ENCODE measurements around the gene CRTAP.

Gene CRTAP

DNA sequence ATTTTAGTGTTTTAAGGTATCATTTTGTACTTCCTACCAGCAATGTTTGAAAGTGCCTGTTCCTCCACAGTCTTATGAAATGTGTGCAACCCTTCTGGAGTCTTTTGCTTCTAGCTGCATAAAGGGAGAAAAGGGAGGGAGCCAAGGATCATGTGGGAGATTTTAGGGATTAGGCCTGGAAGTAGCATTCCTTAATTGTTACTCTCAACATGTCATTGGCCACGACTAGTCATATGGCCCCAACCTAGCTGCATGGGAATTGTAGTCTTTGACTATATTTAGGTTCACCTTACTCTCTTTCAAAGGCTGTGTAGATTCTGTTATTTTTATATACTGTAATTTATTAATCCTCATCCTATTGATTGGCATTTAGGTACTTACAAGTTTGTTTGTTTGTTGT is 14.9 kb downstream of the CRTAP start:
- Histone ChIP-seq H3K79me1 (replicated peaks; ENCODE audit: low read length, poor library complexity, severe bottlenecking) (peaks cover 12% of the 10 kb centered on the region), H3K14ac (ENCODE audit: low read length in 2 of 2) (no peak overlapping the region), H3K36me3 (ENCODE audit: control insufficient read depth in 1 of 2, insufficient read depth in 2 of 2, low read depth in 1 of 2, low read length in 2 of 2) (peaks cover 28 to 82% of the 10 kb centered on the region in 2 experiments), H3K4me3 (ENCODE audit: insufficient read depth in 1 of 2, low read depth in 1 of 2, low read length in 2 of 2) (no peak overlapping the region), H3K4me2 (ENCODE audit: low read length, poor library complexity, severe bottlenecking) (no peak overlapping the region), H2BK12ac (ENCODE audit: low read length in 2 of 2) (no peak overlapping the region), H3K18ac (ENCODE audit: low read depth in 1 of 2, low read length in 2 of 2) (no peak overlapping the region), H3K4ac (ENCODE audit: low read depth in 1 of 2, low read length in 2 of 2) (no peak overlapping the region), H4K91ac (ENCODE audit: low read length) (no peak overlapping the region), H2BK15ac (ENCODE audit: low read depth, poor library complexity, severe bottlenecking) (no peak overlapping the region), H3K4me1 (ENCODE audit: control insufficient read depth, insufficient read depth, low read depth, low read length) (peaks cover 4% of the 10 kb centered on the region), H2AK5ac (ENCODE audit: low read length, severe bottlenecking) (no peak overlapping the region), H4K8ac (ENCODE audit: low read length) (no peak overlapping the region), H2BK5ac (ENCODE audit: low read depth, low read length, poor library complexity, severe bottlenecking) (no peak overlapping the region), H3K9ac (ENCODE audit: low read length) (peak overlapping the region; percentile 4), H3K23ac (ENCODE audit: low read length in 2 of 2) (no peak overlapping the region), H3K9me3 (ENCODE audit: control insufficient read depth, low read length) (no peaks in the 10 kb centered on the region), H3K27me3 (ENCODE audit: control insufficient read depth in 1 of 2, insufficient read depth in 1 of 2, low read length in 2 of 2) (no peaks in the 10 kb centered on the region), H3K27ac (ENCODE audit: low read length, poor library complexity, severe bottlenecking) (no peak overlapping the region), H2AFZ (ENCODE audit: low read depth, low read length) (no peak overlapping the region), H2BK120ac (ENCODE audit: low read depth, low read length) (no peak overlapping the region)
- no CpG with 5 or more reads among the region's 1 CpG for WGBS
- DNase-seq, result no peak

DNA sequence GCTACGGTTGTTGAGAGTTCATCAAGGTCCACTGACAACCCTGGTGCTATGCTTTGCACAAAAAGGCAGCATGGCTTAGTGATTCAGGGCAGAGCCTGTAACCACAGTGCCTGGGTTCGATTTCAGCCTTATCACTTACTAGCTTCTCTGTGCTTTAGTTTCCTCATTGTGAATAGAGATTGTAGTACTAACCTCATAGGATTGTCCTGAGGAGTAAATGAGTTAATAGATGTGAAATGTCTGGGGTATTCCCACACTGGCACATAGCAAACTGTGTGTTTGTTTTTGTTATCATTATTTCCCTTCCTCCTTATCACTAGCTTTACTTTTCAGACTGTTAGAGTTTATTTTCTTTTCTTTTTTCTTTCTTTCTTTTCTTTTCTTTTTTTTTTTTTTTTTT is 16.3 kb downstream of the CRTAP start:
- H2BK5ac ChIP-seq (ENCODE audit: low read depth, low read length, poor library complexity, severe bottlenecking), result no peak overlapping the region
- H4K8ac ChIP-seq (ENCODE audit: low read length), result no peak overlapping the region
- H3K9ac ChIP-seq (ENCODE audit: low read length), result peak overlapping the region; percentile 5
- peaks cover 13% of the 10 kb centered on the region for H3K79me1 ChIP-seq (replicated peaks; ENCODE audit: low read length, poor library complexity, severe bottlenecking)
- no peak overlapping the region for H2AFZ ChIP-seq (ENCODE audit: low read depth, low read length)
- no peak overlapping the region for H3K18ac ChIP-seq (ENCODE audit: low read depth in 1 of 2, low read length in 2 of 2)
- H3K23ac ChIP-seq (ENCODE audit: low read length in 2 of 2), result no peak overlapping the region
- H3K14ac ChIP-seq (ENCODE audit: low read length in 2 of 2), result no peak overlapping the region
- no peaks in the 10 kb centered on the region for H3K27me3 ChIP-seq (ENCODE audit: control insufficient read depth in 1 of 2, insufficient read depth in 1 of 2, low read length in 2 of 2)
- no peaks in the 10 kb centered on the region for H3K9me3 ChIP-seq (ENCODE audit: control insufficient read depth, low read length)
- H3K27ac ChIP-seq (ENCODE audit: low read length, poor library complexity, severe bottlenecking), result no peak overlapping the region
- H2AK5ac ChIP-seq (ENCODE audit: low read length, severe bottlenecking), result no peak overlapping the region
- peaks cover 25 to 82% of the 10 kb centered on the region in 2 experiments for H3K36me3 ChIP-seq (ENCODE audit: control insufficient read depth in 1 of 2, insufficient read depth in 2 of 2, low read depth in 1 of 2, low read length in 2 of 2)
- WGBS, result 86% methylated on average over 1 of the region's 2 CpGs
- H3K4ac ChIP-seq (ENCODE audit: low read depth in 1 of 2, low read length in 2 of 2), result no peak overlapping the region
- no peak for DNase-seq
- no peak overlapping the region for H2BK12ac ChIP-seq (ENCODE audit: low read length in 2 of 2)
- H3K4me3 ChIP-seq (ENCODE audit: insufficient read depth in 1 of 2, low read depth in 1 of 2, low read length in 2 of 2), result no peak overlapping the region
- no peak overlapping the region for H3K4me2 ChIP-seq (ENCODE audit: low read length, poor library complexity, severe bottlenecking)
- no peak overlapping the region for H4K91ac ChIP-seq (ENCODE audit: low read length)
- H2BK120ac ChIP-seq (ENCODE audit: low read depth, low read length), result no peak overlapping the region
- H2BK15ac ChIP-seq (ENCODE audit: low read depth, poor library complexity, severe bottlenecking), result no peak overlapping the region
- peaks cover 4% of the 10 kb centered on the region for H3K4me1 ChIP-seq (ENCODE audit: control insufficient read depth, insufficient read depth, low read depth, low read length)

DNA sequence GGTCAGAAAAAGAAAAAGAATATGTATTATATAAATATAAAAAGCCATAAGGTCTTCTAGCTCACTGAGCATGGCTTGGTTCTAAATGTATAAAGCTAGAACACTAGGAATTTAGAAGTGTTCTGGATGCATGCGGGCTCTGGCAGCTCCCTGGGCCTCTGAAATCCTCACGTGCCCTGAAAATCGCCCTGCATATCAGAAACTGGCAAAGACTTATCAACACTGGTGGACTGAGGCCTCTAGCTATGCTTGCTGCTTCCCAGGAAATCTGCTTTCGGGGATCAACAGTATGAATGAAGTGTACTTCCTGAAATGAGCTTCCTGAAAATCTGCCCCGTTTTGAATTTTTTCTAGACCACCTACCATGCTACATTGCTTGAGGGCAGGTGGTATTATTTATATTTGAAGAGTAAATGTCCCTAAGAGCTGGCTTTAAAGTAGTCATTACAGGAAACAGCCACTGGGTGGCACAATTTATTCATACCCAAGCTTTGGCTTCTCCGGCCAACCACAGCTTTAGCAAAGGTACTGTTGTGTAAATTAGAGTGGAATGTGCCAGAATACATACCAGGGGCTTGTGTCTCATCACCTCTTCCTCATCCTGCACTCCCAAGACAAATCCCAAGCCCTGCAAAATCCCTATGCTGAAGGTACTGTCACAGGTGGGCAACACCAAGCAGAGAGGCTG is 17.7 kb downstream of the CRTAP start:
- DNase-seq, result peak; percentile 67
- H3K18ac ChIP-seq (ENCODE audit: low read depth in 1 of 2, low read length in 2 of 2), result no peak overlapping the region
- H2BK120ac ChIP-seq (ENCODE audit: low read depth, low read length), result no peak overlapping the region
- no peaks in the 10 kb centered on the region for H3K27me3 ChIP-seq (ENCODE audit: control insufficient read depth in 1 of 2, insufficient read depth in 1 of 2, low read length in 2 of 2)
- WGBS, result 85% methylated on average over 4 of the region's 6 CpGs
- no peak overlapping the region for H4K91ac ChIP-seq (ENCODE audit: low read length)
- H3K14ac ChIP-seq (ENCODE audit: low read length in 2 of 2), result no peak overlapping the region
- no peak overlapping the region for H2AK5ac ChIP-seq (ENCODE audit: low read length, severe bottlenecking)
- no peak overlapping the region for H3K4ac ChIP-seq (ENCODE audit: low read depth in 1 of 2, low read length in 2 of 2)
- no peak overlapping the region for H2BK12ac ChIP-seq (ENCODE audit: low read length in 2 of 2)
- H3K79me1 ChIP-seq (replicated peaks; ENCODE audit: low read length, poor library complexity, severe bottlenecking), result peaks cover 14% of the 10 kb centered on the region
- no peak overlapping the region for H3K9ac ChIP-seq (ENCODE audit: low read length)
- no peak overlapping the region for H2BK5ac ChIP-seq (ENCODE audit: low read depth, low read length, poor library complexity, severe bottlenecking)
- H3K4me3 ChIP-seq (ENCODE audit: insufficient read depth in 1 of 2, low read depth in 1 of 2, low read length in 2 of 2), result no peak overlapping the region
- H3K4me1 ChIP-seq (ENCODE audit: control insufficient read depth, insufficient read depth, low read depth, low read length), result peaks cover 4% of the 10 kb centered on the region
- H3K4me2 ChIP-seq (ENCODE audit: low read length, poor library complexity, severe bottlenecking), result no peak overlapping the region
- no peak overlapping the region for H3K23ac ChIP-seq (ENCODE audit: low read length in 2 of 2)
- peaks cover 29 to 81% of the 10 kb centered on the region in 2 experiments for H3K36me3 ChIP-seq (ENCODE audit: control insufficient read depth in 1 of 2, insufficient read depth in 2 of 2, low read depth in 1 of 2, low read length in 2 of 2)
- H4K8ac ChIP-seq (ENCODE audit: low read length), result no peak overlapping the region
- H2AFZ ChIP-seq (ENCODE audit: low read depth, low read length), result no peak overlapping the region
- no peaks in the 10 kb centered on the region for H3K9me3 ChIP-seq (ENCODE audit: control insufficient read depth, low read length)
- no peak overlapping the region for H2BK15ac ChIP-seq (ENCODE audit: low read depth, poor library complexity, severe bottlenecking)
- H3K27ac ChIP-seq (ENCODE audit: low read length, poor library complexity, severe bottlenecking), result no peak overlapping the region

DNA sequence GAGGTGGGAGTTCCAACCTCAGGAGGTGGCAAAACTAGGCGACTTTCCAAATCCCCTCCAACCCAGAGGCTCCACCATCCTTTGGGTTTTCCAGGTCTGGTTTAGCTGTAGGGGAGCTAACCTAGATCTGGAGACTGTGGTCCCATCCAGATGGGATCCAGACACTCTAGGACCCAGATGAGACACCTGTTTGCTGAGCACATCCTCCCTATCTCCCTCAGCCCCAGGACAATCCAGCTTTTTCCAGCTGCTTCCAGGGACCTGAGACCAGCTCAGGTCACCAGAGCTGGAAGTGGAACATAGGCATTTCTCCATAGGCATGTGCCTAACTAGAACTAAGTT is 18.2 kb downstream of the CRTAP start:
- Histone ChIP-seq H3K4me1 (ENCODE audit: control insufficient read depth, insufficient read depth, low read depth, low read length) (peaks cover 4% of the 10 kb centered on the region), H3K79me1 (replicated peaks; ENCODE audit: low read length, poor library complexity, severe bottlenecking) (peaks cover 14% of the 10 kb centered on the region), H3K14ac (ENCODE audit: low read length in 2 of 2) (no peak overlapping the region), H3K4me2 (ENCODE audit: low read length, poor library complexity, severe bottlenecking) (no peak overlapping the region), H3K36me3 (ENCODE audit: control insufficient read depth in 1 of 2, insufficient read depth in 2 of 2, low read depth in 1 of 2, low read length in 2 of 2) (peaks cover 31 to 81% of the 10 kb centered on the region in 2 experiments), H2AFZ (ENCODE audit: low read depth, low read length) (no peak overlapping the region), H3K4me3 (ENCODE audit: insufficient read depth in 1 of 2, low read depth in 1 of 2, low read length in 2 of 2) (no peak overlapping the region), H3K27me3 (ENCODE audit: control insufficient read depth in 1 of 2, insufficient read depth in 1 of 2, low read length in 2 of 2) (no peaks in the 10 kb centered on the region), H2BK5ac (ENCODE audit: low read depth, low read length, poor library complexity, severe bottlenecking) (no peak overlapping the region), H3K18ac (ENCODE audit: low read depth in 1 of 2, low read length in 2 of 2) (no peak overlapping the region), H3K23ac (ENCODE audit: low read length in 2 of 2) (no peak overlapping the region), H2BK15ac (ENCODE audit: low read depth, poor library complexity, severe bottlenecking) (no peak overlapping the region), H2BK120ac (ENCODE audit: low read depth, low read length) (no peak overlapping the region), H3K9ac (ENCODE audit: low read length) (no peak overlapping the region), H4K8ac (ENCODE audit: low read length) (no peak overlapping the region), H2AK5ac (ENCODE audit: low read length, severe bottlenecking) (no peak overlapping the region), H3K4ac (ENCODE audit: low read depth in 1 of 2, low read length in 2 of 2) (no peak overlapping the region), H3K27ac (ENCODE audit: low read length, poor library complexity, severe bottlenecking) (no peak overlapping the region), H2BK12ac (ENCODE audit: low read length in 2 of 2) (no peak overlapping the region), H3K9me3 (ENCODE audit: control insufficient read depth, low read length) (no peaks in the 10 kb centered on the region), H4K91ac (ENCODE audit: low read length) (no peak overlapping the region)
- DNase-seq, result no peak
- 100% methylated on average over 1 of the region's 1 CpG for WGBS
